ENCODE data around the gene RPL10A. TPM values are rescaled to one million over a fixed set of nuclear protein-coding genes. Genes with fewer than 3 reads are reported as not detected.

RPL10A gene
- total and polyA plus RNA-seq, 2 of the 8 experiments (the other 6 are each of a cell fraction or from before 2014, with no cell fraction given) = 1,893 to 2,948 TPM

GRCh38 chr6:35512006-35512405, 43.8 kb downstream of the RPL10A start (continued):
- TF ChIP-seq SIN3A (conservative IDR thresholded peaks at IDR 0.05 in 1 of 2, IDR thresholded peaks at IDR 0.05 in 1 of 2; ENCODE audit: low read depth in 1 of 2, low read length in 2 of 2) (no peak), ASH2L (IDR thresholded peaks at IDR 0.05; ENCODE audit: low read length) (no peak), EP300 (IDR thresholded peaks at IDR 0.05; ENCODE audit: borderline replicate concordance in 1 of 2, low read depth in 2 of 2, low read length in 2 of 2) (no peak), HDAC2 (IDR thresholded peaks at IDR 0.05; ENCODE audit: borderline replicate concordance in 1 of 2, low read depth in 2 of 2, low read length in 2 of 2) (no peak), CBX8 (IDR thresholded peaks at IDR 0.05; ENCODE audit: borderline replicate concordance, low read depth, low read length) (no peak)

Data from H1 (cell line).